Measurements from ENCODE around the gene PWWP2B. TPM values are rescaled to one million over a fixed set of nuclear protein-coding genes. Genes with fewer than 3 reads are reported as not detected.

Gene PWWP2B
- polyA plus RNA-seq, 4 donors, result 6.6 to 21.8 (median 11.2) TPM

GRCh38 chr10:132465193-132465888 is 68.3 kb downstream of the PWWP2B start:
- DNase-seq (ENCODE audit: low read depth in 4 of 4, low spot score in 2 of 4), result no peak

GRCh38 chr10:132465889-132466519 is 69.0 kb downstream of the PWWP2B start:
- DNase-seq (ENCODE audit: low read depth in 4 of 4, low spot score in 2 of 4), result no peak

DNA sequence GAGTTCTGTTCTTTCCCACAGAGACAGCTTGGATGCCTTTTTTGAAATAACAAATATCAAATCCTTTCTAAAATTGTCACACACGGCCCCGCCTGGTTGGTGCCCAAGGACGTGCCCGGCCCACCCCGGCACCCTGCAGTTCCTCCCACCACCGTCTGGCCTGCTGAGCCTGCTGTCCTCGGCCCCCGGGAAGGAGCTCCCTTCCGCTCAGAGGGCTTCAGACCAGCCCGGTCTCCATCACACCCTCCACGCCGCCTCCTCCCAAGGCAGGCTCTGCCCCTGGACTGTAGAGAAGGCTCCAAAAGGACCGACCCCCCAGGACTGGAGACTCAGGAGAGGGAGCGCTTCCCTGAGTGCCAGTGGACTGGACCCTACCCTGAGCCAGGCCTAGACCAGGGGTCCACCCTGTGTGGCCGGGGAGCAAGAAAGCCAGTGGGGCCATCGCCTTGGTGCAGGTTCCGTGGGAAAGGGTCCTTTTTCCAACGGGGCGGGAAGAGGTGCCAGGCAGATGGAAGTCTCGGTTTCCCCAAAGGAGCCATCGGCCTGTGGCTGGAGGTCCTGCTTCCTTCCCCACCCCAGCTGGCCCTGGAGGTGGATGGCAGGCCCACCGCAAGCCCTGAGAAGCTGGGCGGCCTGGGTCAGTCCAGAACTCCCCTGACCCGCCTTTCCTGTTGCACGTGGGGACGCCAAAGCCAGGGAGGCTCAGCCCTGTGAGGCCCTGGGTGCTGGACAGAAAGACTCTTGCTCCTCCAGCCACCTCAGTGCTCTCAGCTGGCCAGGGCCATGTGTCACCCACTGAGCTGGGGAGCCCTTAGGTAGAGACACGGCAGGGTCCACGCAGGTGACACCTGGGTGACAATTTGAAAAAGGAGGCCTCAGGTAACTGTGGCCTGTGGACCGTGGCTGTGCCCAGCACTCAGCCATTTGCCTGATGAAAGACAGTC is 69.8 kb downstream of the PWWP2B start:
- DNase-seq (ENCODE audit: low read depth in 4 of 4, low spot score in 2 of 4), result no peak

Other genes starting within 250 kb of the PWWP2B start
- 10 to 100 TPM; 14.2 to 22.3 (median 21.4) TPM for gene DPYSL4, start 210.3 kb upstream of the PWWP2B start, polyA plus RNA-seq (ENCODE audit: insufficient read length in 4 of 4)
- gene STK32C, start 89.2 kb upstream of the PWWP2B start, polyA plus RNA-seq (ENCODE audit: insufficient read length in 4 of 4), result 10 to 100 TPM; 11.2 to 17.3 (median 14.6) TPM
- gene LRRC27, start 65.0 kb upstream of the PWWP2B start, polyA plus RNA-seq (ENCODE audit: insufficient read length in 4 of 4), result 10 to 100 TPM; 19.9 to 32.5 (median 26.5) TPM
- gene INPP5A, start 140.6 kb downstream of the PWWP2B start, polyA plus RNA-seq (ENCODE audit: insufficient read length in 4 of 4), result 10 to 100 TPM; 27.8 to 39.8 (median 34.4) TPM